Esophagus squamous epithelium (tissue), 4 donors: Measurements from ENCODE around the gene MIER2.

ENCODE experiments used
- POLR2A ChIP-seq, 4 donors: fragments of 450-650 bp; IDR thresholded peaks; one replicate each; pipeline ENCODE4 v1.6.1; 2017; ENCODE audit warnings: antibody characterized with exemption in 4 of 4, mild to moderate bottlenecking in 4 of 4, moderate library complexity in 3 of 4
- TF ChIP-seq, protein P1 (sequence below), 6 experiments: fragments of 450-650 bp in 4 of 6; fragments of 200-600 bp in 2 of 6; sonication (generic) in 2 of 6; IDR thresholded peaks; one replicate each; pipeline ENCODE4 v1.5.1; 2016 to 2019; ENCODE audit warnings: antibody characterized with exemption in 6 of 6, mild to moderate bottlenecking in 4 of 6, moderate library complexity in 4 of 6

- TF ChIP-seq, protein P1, sequence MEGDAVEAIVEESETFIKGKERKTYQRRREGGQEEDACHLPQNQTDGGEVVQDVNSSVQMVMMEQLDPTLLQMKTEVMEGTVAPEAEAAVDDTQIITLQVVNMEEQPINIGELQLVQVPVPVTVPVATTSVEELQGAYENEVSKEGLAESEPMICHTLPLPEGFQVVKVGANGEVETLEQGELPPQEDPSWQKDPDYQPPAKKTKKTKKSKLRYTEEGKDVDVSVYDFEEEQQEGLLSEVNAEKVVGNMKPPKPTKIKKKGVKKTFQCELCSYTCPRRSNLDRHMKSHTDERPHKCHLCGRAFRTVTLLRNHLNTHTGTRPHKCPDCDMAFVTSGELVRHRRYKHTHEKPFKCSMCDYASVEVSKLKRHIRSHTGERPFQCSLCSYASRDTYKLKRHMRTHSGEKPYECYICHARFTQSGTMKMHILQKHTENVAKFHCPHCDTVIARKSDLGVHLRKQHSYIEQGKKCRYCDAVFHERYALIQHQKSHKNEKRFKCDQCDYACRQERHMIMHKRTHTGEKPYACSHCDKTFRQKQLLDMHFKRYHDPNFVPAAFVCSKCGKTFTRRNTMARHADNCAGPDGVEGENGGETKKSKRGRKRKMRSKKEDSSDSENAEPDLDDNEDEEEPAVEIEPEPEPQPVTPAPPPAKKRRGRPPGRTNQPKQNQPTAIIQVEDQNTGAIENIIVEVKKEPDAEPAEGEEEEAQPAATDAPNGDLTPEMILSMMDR (IDR thresholded peaks at IDR 0.05) = no peak
- TF ChIP-seq POLR2A (IDR thresholded peaks at IDR 0.05) = no peak
Observed at GRCh38 chr19:342128-342455, 2.5 kb downstream of the MIER2 start.
